Stomach (tissue), 19 donors: ENCODE measurements around the gene TOMM40. TPM values are rescaled to one million over a fixed set of nuclear protein-coding genes. Genes with fewer than 3 reads are reported as not detected.

Experiments
- DNase-seq, 2 donors: peaks; one replicate each; pipeline versions ENCODE4 v3.0.0 to v3.0.0-alpha.2; 2013 to 2019
- H3K27ac ChIP-seq, 5 donors: fragments of 200-600 bp in 4 of 5; sonication (generic) in 4 of 5; one replicate each; pipeline ENCODE4 v1.5.1; 2013 to 2019; ENCODE audit warnings: mild to moderate bottlenecking in 1 of 5, moderate library complexity in 1 of 5
- H3K27me3 ChIP-seq, 3 donors: fragments of 200-600 bp; sonication (generic); one replicate each; pipeline ENCODE4 v1.5.1; 2017 to 2019; ENCODE audit warnings: mixed run types in 1 of 3
- H3K36me3 ChIP-seq, 4 donors: fragments of 200-600 bp; sonication (generic); 1 replicate in 3 of 4; 2 replicates in 1 of 4; pipeline ENCODE4 v1.5.1; 2016 to 2019
- H3K4me1 ChIP-seq, 4 donors: fragments of 200-600 bp; sonication (generic); one replicate each; pipeline ENCODE4 v1.5.1; 2016 to 2019
- H3K4me3 ChIP-seq, 4 donors: fragments of 200-600 bp; sonication (generic) in 3 of 4; one replicate each; pipeline ENCODE4 v1.5.1; 2016 to 2019; ENCODE audit warnings: mild to moderate bottlenecking in 1 of 4
- H3K9me3 ChIP-seq, 4 donors: fragments of 200-600 bp; sonication (generic); one replicate each; pipeline ENCODE4 v1.5.1; 2016 to 2019
- EP300 ChIP-seq: sonication (generic); formaldehyde crosslinking; IDR thresholded peaks from one replicate; pipeline ENCODE4 v1.6.1; 2017; ENCODE audit warnings: antibody characterized with exemption
- POLR2A ChIP-seq, 4 donors: fragments of 450-650 bp; IDR thresholded peaks; one replicate each; pipeline ENCODE4 v1.6.1; 2016; ENCODE audit warnings: antibody characterized with exemption in 4 of 4, control low read depth in 2 of 4, mild to moderate bottlenecking in 1 of 4, moderate library complexity in 1 of 4
- POLR2AphosphoS5 ChIP-seq, 3 donors: sonication (generic); formaldehyde crosslinking; IDR thresholded peaks; one replicate each; pipeline ENCODE4 v1.6.1; 2016; ENCODE audit warnings: antibody characterized with exemption in 3 of 3
- WGBS, 5 donors: extraction: QIAGEN DNeasy Blood & Tissue Kit in 3 of 5; methylation state at CpG; one replicate each; pipeline versions ENCODE4 v1.1.5 to v1.1.7; 2013 to 2018; 5-methylcytosine and 5-hydroxymethylcytosine counted together
- intact Hi-C: fragments of 100-400 bp; cut with DNase I; formaldehyde crosslinking; loops from one replicate; pipeline ENCODE4 v1.15.1; 2023; ENCODE audit warnings: low total_unique reads
- long read RNA-seq, 10 donors: transcript quantifications; one replicate each; lab custom pipeline, GENCODE V29; 2026
- polyA plus RNA-seq, 3 donors: library from polyadenylated mRNA; stranded (reverse); fragments of 200-250 nt; gene quantifications; one replicate each; pipeline ENCODE4 v1.2.3, GENCODE V29; 2013
- total RNA-seq, 5 donors: library from RNA; depleted of rRNA; stranded (reverse); fragments of >200 nt; gene quantifications; one replicate each; pipeline versions ENCODE4 v1.1.0 to v1.2.3, GENCODE V29; 2014 to 2016
- TF ChIP-seq, protein P1 (sequence below), 7 experiments: fragments of 450-650 bp in 4 of 7; fragments of 200-600 bp in 3 of 7; sonication (generic) in 3 of 7; IDR thresholded peaks; one replicate each; pipeline ENCODE4 v1.5.1; 2016 to 2019; ENCODE audit warnings: antibody characterized with exemption in 7 of 7, control low read depth in 2 of 7, mild to moderate bottlenecking in 1 of 7
- donor health status: healthy with polysubstance abuse.
- donor health status: Bipolar disorder and iron deficiency.
- donor health status: healthy.

Gene TOMM40
- total RNA-seq (100 to 1,000 TPM in 1 of 5 donors, 10 to 100 TPM in 3, 1 to 10 TPM in 1; 7.1 to 100 (median 24.6) TPM), polyA plus RNA-seq (10 to 100 TPM; 22.5 to 46.8 (median 31.5) TPM)
- long read RNA-seq, donor 1, transcript TOMM40-202 (10 exons, 1,709 nt) = major isoform, 7 of 9 reads
- long read RNA-seq, donor 1, partial matches to known transcripts = 0 of 9 reads
- long read RNA-seq, donor 1, other reads (novel, unspliced or antisense) = 0 of 9 reads
- long read RNA-seq, donor 2, transcript TOMM40-202 (10 exons, 1,709 nt) = major isoform, 7 of 14 reads
- long read RNA-seq, donor 2, partial matches to known transcripts = 0 of 14 reads
- long read RNA-seq, donor 2, other reads (novel, unspliced or antisense) = 0 of 14 reads
- long read RNA-seq, donor 3 = 0 reads
- long read RNA-seq, donor 4 = 0 reads
- long read RNA-seq, donor 5, partial matches to known transcripts = 0 of 9 reads
- long read RNA-seq, donor 5, other reads (novel, unspliced or antisense) = 0 of 9 reads
- long read RNA-seq, donor 6, transcript TOMM40-202 (10 exons, 1,709 nt) = major isoform, 17 of 33 reads
- long read RNA-seq, donor 6, transcript TOMM40-201 (10 exons, 1,707 nt) = minor isoform, 9 of 33 reads
- long read RNA-seq, donor 6, transcript TOMM40-203 (9 exons, 1,725 nt) = minor isoform, 5 of 33 reads
- long read RNA-seq, donor 6, partial matches to known transcripts = 0 of 33 reads
- long read RNA-seq, donor 6, other reads (novel, unspliced or antisense) = 0 of 33 reads
- long read RNA-seq, donor 7, transcript TOMM40-202 (10 exons, 1,709 nt) = major isoform, 6 of 11 reads
- long read RNA-seq, donor 7, partial matches to known transcripts = 0 of 11 reads
- long read RNA-seq, donor 7, other reads (novel, unspliced or antisense) = 0 of 11 reads
- long read RNA-seq, donor 8, transcript TOMM40-202 (10 exons, 1,709 nt) = major isoform, 7 of 20 reads
- long read RNA-seq, donor 8, transcript TOMM40-201 (10 exons, 1,707 nt) = minor isoform, 5 of 20 reads
- long read RNA-seq, donor 8, partial matches to known transcripts = 5 of 20 reads
- long read RNA-seq, donor 8, other reads (novel, unspliced or antisense) = 0 of 20 reads
- long read RNA-seq, donor 9, partial matches to known transcripts = 0 of 5 reads
- long read RNA-seq, donor 9, other reads (novel, unspliced or antisense) = 0 of 5 reads
- long read RNA-seq, donor 10, partial matches to known transcripts = 0 of 4 reads
- long read RNA-seq, donor 10, other reads (novel, unspliced or antisense) = 0 of 4 reads

DNA sequence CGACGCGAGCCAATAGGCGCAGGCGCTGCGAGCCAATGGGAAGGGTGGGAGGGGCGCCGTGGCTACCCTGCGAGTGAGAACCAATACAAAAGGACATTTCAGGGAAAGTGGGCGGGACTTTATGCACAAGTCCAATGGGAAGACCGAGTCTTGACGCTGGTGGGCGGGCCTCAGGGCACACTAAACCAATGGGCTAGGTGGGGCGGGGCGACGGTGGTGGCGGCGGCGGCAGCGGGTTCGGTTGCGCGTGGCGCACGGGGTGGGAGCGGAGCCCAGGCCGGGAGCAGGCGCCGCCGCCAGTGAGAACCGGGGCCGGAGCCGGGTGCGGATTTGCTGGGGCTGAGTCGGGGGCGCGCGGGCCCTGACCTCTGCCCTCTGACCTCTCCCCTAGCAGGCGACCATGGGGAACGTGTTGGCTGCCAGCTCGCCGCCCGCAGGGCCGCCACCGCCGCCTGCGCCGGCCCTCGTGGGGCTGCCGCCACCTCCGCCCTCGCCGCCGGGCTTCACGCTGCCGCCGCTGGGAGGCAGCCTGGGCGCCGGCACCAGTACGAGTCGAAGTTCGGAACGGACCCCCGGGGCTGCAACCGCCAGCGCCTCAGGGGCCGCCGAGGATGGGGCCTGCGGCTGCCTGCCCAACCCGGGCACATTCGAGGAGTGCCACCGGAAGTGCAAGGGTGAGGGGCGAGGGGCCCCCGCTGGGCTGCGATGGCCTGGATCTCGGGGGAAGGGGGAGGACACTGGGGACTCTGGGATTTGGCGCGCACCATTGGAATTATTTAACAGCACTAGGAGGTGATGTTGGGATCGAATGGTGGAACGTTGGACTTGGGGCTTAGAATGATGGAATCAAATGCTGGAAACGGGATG is at the start of gene TOMM40:
Gene TOMM40 (plus strand): TSS at position 239 of the 867 bp plus-strand sequence. CDS start 162 bp downstream, at position 401.
- H3K27ac ChIP-seq = peak within 1 kb of the TSS; percentile 91 to 96 (median 94)
- no peaks in the 10 kb centered on the region for H3K27me3 ChIP-seq
- WGBS, 5 donors = 0 to 1% (median 0%) methylated on average over 28 to 80 of the region's 81 CpGs
- peak in 1 of 2 donors; percentile 100 for DNase-seq
- intact Hi-C loops = no loop called here
- peaks cover 20 to 37% (median 27%) of the 10 kb centered on the region in 4 donors for H3K4me1 ChIP-seq
- TF ChIP-seq POLR2AphosphoS5 (IDR thresholded peaks at IDR 0.05) (peak in 2 of 3 donors; percentile 46 to 57), POLR2A (IDR thresholded peaks at IDR 0.05) (no peak)
- H3K9me3 ChIP-seq = no peaks in the 10 kb centered on the region
- H3K4me3 ChIP-seq = peak within 1 kb of the TSS; percentile 89 to 99 (median 96)
- peaks cover 45 to 66% (median 66%) of the 10 kb centered on the region in 4 donors for H3K36me3 ChIP-seq

DNA sequence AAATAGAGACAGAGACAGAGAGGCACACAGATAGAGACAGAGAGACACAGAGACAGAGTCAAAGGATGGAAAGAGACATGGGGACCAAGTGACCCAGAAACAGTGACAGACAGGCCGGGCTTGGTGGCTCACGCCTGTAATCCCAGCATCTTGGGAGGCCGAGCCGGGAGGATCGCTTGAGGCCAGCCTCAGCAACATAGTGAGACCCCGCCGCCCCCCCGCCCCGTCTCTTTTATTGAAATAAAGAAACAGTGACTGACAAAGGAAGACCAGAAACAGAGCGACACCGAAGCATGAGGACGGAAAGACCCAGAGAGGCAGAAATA is 45.8 kb upstream of the TOMM40 start:
- intact Hi-C loops = no loop called here
- DNase-seq = no peak
- Histone ChIP-seq H3K27me3 (no peaks in the 10 kb centered on the region), H3K36me3 (no peaks in the 10 kb centered on the region), H3K4me1 (peaks cover 32 to 51% (median 46%) of the 10 kb centered on the region in 4 donors), H3K4me3 (peak overlapping the region; percentile 73 to 99 (median 83)), H3K9me3 (no peaks in the 10 kb centered on the region), H3K27ac (peak overlapping the region; percentile 87 to 99 (median 99))
- no peak for TF ChIP-seq POLR2AphosphoS5 (IDR thresholded peaks at IDR 0.05)
- TF ChIP-seq, protein P1, sequence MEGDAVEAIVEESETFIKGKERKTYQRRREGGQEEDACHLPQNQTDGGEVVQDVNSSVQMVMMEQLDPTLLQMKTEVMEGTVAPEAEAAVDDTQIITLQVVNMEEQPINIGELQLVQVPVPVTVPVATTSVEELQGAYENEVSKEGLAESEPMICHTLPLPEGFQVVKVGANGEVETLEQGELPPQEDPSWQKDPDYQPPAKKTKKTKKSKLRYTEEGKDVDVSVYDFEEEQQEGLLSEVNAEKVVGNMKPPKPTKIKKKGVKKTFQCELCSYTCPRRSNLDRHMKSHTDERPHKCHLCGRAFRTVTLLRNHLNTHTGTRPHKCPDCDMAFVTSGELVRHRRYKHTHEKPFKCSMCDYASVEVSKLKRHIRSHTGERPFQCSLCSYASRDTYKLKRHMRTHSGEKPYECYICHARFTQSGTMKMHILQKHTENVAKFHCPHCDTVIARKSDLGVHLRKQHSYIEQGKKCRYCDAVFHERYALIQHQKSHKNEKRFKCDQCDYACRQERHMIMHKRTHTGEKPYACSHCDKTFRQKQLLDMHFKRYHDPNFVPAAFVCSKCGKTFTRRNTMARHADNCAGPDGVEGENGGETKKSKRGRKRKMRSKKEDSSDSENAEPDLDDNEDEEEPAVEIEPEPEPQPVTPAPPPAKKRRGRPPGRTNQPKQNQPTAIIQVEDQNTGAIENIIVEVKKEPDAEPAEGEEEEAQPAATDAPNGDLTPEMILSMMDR (IDR thresholded peaks at IDR 0.05) = no peak
- no peak for TF ChIP-seq EP300
- TF ChIP-seq POLR2A (IDR thresholded peaks at IDR 0.05) = no peak
- 7 to 10% (median 10%) methylated on average over 12 of the region's 12 CpGs for WGBS, 5 donors

DNA sequence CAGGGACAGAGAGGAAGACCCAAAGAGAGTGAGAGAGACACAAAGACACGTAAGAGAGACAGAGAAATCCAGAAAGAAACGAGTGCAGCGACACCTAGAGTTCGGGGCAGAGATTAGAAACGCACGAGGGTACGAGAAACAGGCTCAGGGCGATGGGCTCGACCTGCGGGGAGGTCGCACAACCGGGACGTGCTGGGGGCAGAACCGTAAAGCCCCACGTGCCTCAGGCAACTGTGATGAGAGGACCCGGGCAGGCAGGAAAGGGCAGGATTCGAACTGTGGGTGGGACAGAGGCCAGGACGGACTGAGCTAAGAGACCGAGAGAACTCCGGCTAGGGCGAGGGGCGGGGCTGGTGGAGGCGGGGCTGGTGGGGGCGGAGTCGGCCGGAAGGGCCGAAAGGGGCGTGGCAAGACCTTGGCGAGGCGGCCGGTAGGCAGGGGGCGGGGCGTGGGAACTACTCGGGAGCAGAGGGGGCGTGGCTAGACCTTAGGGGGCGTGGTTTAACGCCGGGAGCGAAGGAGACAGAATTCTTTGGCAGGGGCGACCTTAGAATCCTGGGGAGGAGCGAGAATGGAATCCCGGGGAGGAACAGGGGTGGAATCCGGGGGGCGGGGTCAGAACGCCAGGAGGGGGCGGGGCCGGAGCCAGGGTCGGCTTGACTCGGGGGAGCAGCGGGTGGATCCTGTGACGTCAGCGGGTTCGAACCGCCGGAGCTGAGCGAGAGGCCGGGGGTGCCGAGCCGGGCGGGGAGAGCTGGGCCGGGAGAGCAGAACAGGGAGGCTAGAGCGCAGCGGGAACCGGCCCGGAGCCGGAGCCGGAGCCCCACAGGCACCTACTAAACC is 45.2 kb upstream of the TOMM40 start, which contains the start of gene NECTIN2:
Gene NECTIN2 (plus strand): TSS at position 686 of the 843 bp plus-strand sequence. CDS start 229 bp downstream, outside the sequence.
- intact Hi-C loops = no loop called here
- Histone ChIP-seq H3K36me3 (no peaks in the 10 kb centered on the region), H3K27me3 (no peaks in the 10 kb centered on the region), H3K4me3 (peak within 1 kb of the TSS; percentile 73 to 99 (median 83)), H3K27ac (peak within 1 kb of the TSS; percentile 97 to 99 (median 99)), H3K9me3 (no peaks in the 10 kb centered on the region), H3K4me1 (peaks cover 37 to 57% (median 52%) of the 10 kb centered on the region in 4 donors)
- TF ChIP-seq POLR2AphosphoS5 (IDR thresholded peaks at IDR 0.05) (peak; percentile 87 to 97 (median 93)), POLR2A (IDR thresholded peaks at IDR 0.05) (peak in 2 of 4 donors; percentile 76 to 83), EP300 (no peak)
- TF ChIP-seq, protein P1 (IDR thresholded peaks at IDR 0.05) = peak in 5 of 7 experiments; percentile 35 to 90 (median 60)
- peak; percentile 99 to 100 for DNase-seq
- WGBS, 5 donors = 0 to 1% (median 1%) methylated on average over 47 to 67 of the region's 67 CpGs
